Measurements from ENCODE around the gene SEMA5B. TPM values are rescaled to one million over a fixed set of nuclear protein-coding genes. Genes with fewer than 3 reads are reported as not detected.

SEMA5B gene
- total and polyA plus RNA-seq, 7 experiments from 2014 or later, result 0.19 to 0.51 (median 0.24) TPM; not detected in 4

DNA sequence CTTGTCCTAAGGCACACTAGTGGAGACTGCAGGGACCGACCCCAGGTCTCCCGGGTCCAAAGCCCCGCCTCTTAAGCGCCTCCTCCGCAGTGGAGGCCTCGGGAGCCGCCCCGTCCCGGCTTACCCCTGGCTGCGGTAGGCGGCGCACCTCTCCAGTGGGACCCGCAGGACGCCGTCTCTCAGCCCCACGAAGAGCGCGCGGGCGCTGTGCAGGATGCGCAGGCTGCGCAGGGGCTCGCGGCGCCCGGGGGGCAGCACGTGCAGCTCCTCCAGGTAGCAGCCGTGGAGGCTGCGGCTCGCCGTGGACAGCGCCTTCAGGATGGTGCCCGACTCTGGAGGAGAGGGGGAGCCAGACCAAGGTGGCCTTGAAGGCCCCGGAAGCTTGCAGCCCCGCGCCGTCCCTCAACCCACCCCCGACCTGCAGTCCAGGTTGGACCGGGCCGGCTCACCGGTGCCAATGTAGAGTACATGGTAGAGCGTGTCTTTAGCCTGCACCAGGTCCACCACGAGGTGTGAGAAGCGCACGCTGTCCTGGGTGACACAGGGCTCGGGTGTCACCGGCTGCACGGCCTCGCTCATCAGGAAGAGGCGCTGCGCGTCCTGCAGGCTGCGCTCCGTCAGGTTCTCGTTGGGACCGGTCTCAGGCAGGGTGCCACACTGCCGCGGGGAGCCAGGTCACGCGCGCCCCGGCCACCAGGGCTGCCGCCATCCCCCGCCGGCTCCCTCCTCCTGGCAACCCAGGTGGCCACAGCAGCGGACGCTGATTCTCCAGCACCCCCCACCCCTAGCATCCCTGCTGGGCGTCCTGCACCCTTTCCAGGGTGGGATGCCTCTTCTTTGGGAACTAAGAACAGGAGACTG is 105.5 kb downstream of the SEMA5B start:
- ATAC-seq, result peak; percentile 59
- no peak overlapping the region for H3K27ac ChIP-seq (ENCODE audit: low read depth, low read length)
- H3K4me1 Mint-ChIP-seq, result peaks cover 0 to 8% (median 4%) of the 10 kb centered on the region in 7 donors
- no peak overlapping the region for H3K27ac Mint-ChIP-seq
- peaks cover 0 to 2% (median 0%) of the 10 kb centered on the region in 11 donors for H3K9me3 Mint-ChIP-seq
- H3K4me3 Mint-ChIP-seq, result peak overlapping the region in 5 of 10 donors; percentile 12 to 55 (median 45)
- H3K36me3 ChIP-seq (ENCODE audit: control insufficient read depth in 2 of 3, insufficient read depth in 3 of 3, low read length in 3 of 3), result no peaks in the 10 kb centered on the region
- peak in 1 of 9 donors; percentile 44 for DNase-seq
- no peaks in the 10 kb centered on the region for H3K36me3 Mint-ChIP-seq
- no peaks in the 10 kb centered on the region for H3K4me1 ChIP-seq (ENCODE audit: control insufficient read depth in 2 of 2, insufficient read depth in 2 of 2, low read length in 2 of 2)
- CTCF ChIA-PET, result no interaction called here
- no peak overlapping the region for H3K4me3 ChIP-seq (ENCODE audit: low read length)
- H3K27me3 ChIP-seq (ENCODE audit: control insufficient read depth in 2 of 2, insufficient read depth in 2 of 2, low read length in 2 of 2), result peaks cover 0 to 4% of the 10 kb centered on the region in 2 donors
- no peaks in the 10 kb centered on the region for H3K9me3 ChIP-seq (ENCODE audit: control insufficient read depth in 2 of 3, low read length in 3 of 3)
- POLR2A ChIA-PET, result no interaction called here
- peaks cover 9 to 25% (median 21%) of the 10 kb centered on the region in 5 donors for H3K27me3 Mint-ChIP-seq
- intact Hi-C loops (cut with micrococcal nuclease), result no loop called here

DNA sequence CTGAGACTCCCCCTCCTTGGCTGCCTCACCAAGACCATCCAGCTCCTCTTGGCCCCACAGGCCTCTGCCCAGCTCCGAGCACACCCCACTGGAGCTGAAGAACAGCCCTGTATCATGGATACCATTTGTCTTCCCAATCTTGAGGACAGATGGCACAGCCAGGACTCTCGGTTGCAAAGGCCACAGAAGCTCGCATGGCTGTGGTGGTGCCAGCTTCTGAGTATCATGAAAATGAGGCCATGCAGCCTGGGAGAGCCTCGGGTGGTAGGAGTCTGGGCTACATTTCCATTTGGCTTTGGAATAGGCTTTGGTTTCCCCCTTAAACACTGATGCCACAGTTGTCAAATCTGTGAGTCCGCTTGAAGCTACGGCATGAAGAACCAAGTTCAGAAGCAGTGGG is 106.6 kb downstream of the SEMA5B start:
- Histone ChIP-seq H3K4me1 (ENCODE audit: control insufficient read depth in 2 of 2, insufficient read depth in 2 of 2, low read length in 2 of 2) (no peaks in the 10 kb centered on the region), H3K27ac (ENCODE audit: low read depth, low read length) (no peak overlapping the region), H3K4me3 (ENCODE audit: low read length) (no peak overlapping the region), H3K36me3 (ENCODE audit: control insufficient read depth in 2 of 3, insufficient read depth in 3 of 3, low read length in 3 of 3) (no peaks in the 10 kb centered on the region), H3K9me3 (ENCODE audit: control insufficient read depth in 2 of 3, low read length in 3 of 3) (no peaks in the 10 kb centered on the region), H3K27me3 (ENCODE audit: control insufficient read depth in 2 of 2, insufficient read depth in 2 of 2, low read length in 2 of 2) (peaks cover 0 to 4% of the 10 kb centered on the region in 2 donors)
- intact Hi-C loops (cut with micrococcal nuclease), result no loop called here
- ChIA-PET POLR2A (no interaction called here), CTCF (no interaction called here)
- Mint-ChIP-seq H3K36me3 (no peaks in the 10 kb centered on the region), H3K4me3 (no peak overlapping the region), H3K27me3 (peaks cover 9 to 34% (median 24%) of the 10 kb centered on the region in 5 donors), H3K27ac (no peak overlapping the region), H3K9me3 (peaks cover 0 to 2% (median 0%) of the 10 kb centered on the region in 11 donors), H3K4me1 (peaks cover 0 to 12% (median 5%) of the 10 kb centered on the region in 7 donors)
- no peak for ATAC-seq
- no peak for DNase-seq

DNA sequence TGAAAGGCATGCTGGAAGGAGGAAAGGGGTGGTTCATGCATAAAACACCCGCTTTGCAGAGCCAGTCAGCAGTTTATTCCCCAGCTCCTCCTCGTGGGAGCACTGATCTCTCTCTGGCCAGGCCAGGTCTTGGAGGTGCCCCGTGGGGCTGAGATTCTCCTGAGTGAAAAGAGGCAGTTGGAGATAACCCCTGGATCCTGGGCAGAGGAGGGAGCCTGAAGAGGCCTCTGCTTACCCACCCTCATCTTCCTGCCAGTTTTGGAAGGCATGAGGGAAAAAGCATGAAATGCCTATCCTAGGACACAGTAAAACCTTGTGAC is 108.3 kb downstream of the SEMA5B start:
- H3K27me3 Mint-ChIP-seq, result peaks cover 12 to 36% (median 25%) of the 10 kb centered on the region in 5 donors
- no peaks in the 10 kb centered on the region for H3K9me3 ChIP-seq (ENCODE audit: control insufficient read depth in 2 of 3, low read length in 3 of 3)
- H3K4me1 ChIP-seq (ENCODE audit: control insufficient read depth in 2 of 2, insufficient read depth in 2 of 2, low read length in 2 of 2), result no peaks in the 10 kb centered on the region
- H3K4me3 Mint-ChIP-seq, result no peak overlapping the region
- ChIA-PET POLR2A (no interaction called here), CTCF (no interaction called here)
- H3K36me3 Mint-ChIP-seq, result no peaks in the 10 kb centered on the region
- H3K4me1 Mint-ChIP-seq, result peaks cover 0 to 18% (median 8%) of the 10 kb centered on the region in 7 donors
- peaks cover 0 to 4% of the 10 kb centered on the region in 2 donors for H3K27me3 ChIP-seq (ENCODE audit: control insufficient read depth in 2 of 2, insufficient read depth in 2 of 2, low read length in 2 of 2)
- ATAC-seq, result no peak
- no peaks in the 10 kb centered on the region for H3K36me3 ChIP-seq (ENCODE audit: control insufficient read depth in 2 of 3, insufficient read depth in 3 of 3, low read length in 3 of 3)
- H3K9me3 Mint-ChIP-seq, result peaks cover 0 to 2% (median 0%) of the 10 kb centered on the region in 11 donors
- H3K27ac ChIP-seq (ENCODE audit: low read depth, low read length), result no peak overlapping the region
- H3K4me3 ChIP-seq (ENCODE audit: low read length), result no peak overlapping the region
- no peak overlapping the region for H3K27ac Mint-ChIP-seq
- intact Hi-C loops (cut with micrococcal nuclease), result no loop called here
- no peak for DNase-seq

DNA sequence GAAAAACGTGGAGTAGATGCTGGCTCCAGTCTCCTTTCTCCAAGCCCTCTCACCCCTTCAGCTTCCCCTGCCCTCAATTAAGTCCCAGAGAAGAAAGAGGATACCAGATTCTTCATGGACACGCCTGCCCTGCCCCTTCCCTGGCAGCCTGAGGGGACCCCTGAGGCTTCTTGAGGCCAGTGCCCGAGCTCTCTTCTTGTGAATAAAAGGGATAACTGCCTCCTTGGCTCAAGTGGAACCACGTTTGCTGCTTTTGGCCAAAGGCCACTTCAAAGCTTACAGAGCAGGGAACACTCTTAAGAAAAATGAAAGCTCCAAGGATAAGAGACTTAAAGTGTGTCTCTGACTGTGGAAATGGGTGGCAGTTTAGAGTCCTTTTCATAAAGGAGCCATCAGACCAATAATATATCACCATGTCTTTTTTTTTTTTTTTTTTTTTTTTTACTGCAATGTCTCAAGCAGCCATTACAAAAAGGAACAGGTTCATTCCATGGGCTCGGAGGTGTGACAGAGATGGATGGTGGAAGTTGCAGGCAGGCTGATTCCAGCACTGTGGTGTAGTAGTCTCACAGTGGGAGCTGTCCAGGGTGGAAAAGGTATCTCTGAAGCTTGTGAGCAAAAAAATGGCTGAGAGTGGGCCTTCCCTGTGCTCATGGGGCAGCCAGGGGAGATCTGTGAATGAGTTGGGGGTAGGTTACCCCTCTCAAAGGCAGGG is 108.8 kb downstream of the SEMA5B start:
- Histone ChIP-seq H3K27ac (ENCODE audit: low read depth, low read length) (no peak overlapping the region), H3K4me1 (ENCODE audit: control insufficient read depth in 2 of 2, insufficient read depth in 2 of 2, low read length in 2 of 2) (no peaks in the 10 kb centered on the region), H3K4me3 (ENCODE audit: low read length) (no peak overlapping the region), H3K27me3 (ENCODE audit: control insufficient read depth in 2 of 2, insufficient read depth in 2 of 2, low read length in 2 of 2) (peaks cover 0 to 4% of the 10 kb centered on the region in 2 donors), H3K9me3 (ENCODE audit: control insufficient read depth in 2 of 3, low read length in 3 of 3) (no peaks in the 10 kb centered on the region), H3K36me3 (ENCODE audit: control insufficient read depth in 2 of 3, insufficient read depth in 3 of 3, low read length in 3 of 3) (no peaks in the 10 kb centered on the region)
- CTCF ChIA-PET, result no interaction called here
- DNase-seq (no peak), ATAC-seq (no peak)
- POLR2A ChIA-PET, result no interaction called here
- intact Hi-C loops (cut with micrococcal nuclease), result no loop called here
- no peaks in the 10 kb centered on the region for H3K36me3 Mint-ChIP-seq
- H3K27ac Mint-ChIP-seq, result no peak overlapping the region
- H3K27me3 Mint-ChIP-seq, result peaks cover 16 to 41% (median 29%) of the 10 kb centered on the region in 5 donors
- peaks cover 0 to 2% (median 0%) of the 10 kb centered on the region in 11 donors for H3K9me3 Mint-ChIP-seq
- no peak overlapping the region for H3K4me3 Mint-ChIP-seq
- H3K4me1 Mint-ChIP-seq, result peaks cover 0 to 21% (median 8%) of the 10 kb centered on the region in 7 donors

DNA sequence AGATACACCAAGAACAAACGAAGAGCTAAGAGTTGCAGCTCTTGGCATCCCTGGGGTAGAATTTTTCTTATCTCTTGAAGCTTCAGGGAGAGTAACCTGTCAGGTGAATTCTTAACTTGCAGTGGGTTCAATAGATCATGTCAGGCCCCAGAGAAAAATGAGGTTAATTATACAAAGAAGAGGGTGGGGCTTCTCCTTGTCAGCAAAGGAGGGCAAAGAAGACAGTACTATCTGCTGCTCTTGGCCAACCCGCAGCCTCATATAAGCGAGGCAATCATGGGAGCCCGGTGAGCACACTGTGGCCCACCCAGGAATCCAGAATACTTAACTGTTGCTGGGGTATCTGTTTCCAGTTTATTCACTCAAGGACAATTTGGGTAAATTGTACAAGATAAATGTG is 110.2 kb downstream of the SEMA5B start:
- Mint-ChIP-seq H3K27me3 (peaks cover 16 to 42% (median 29%) of the 10 kb centered on the region in 5 donors), H3K4me1 (peaks cover 0 to 16% (median 8%) of the 10 kb centered on the region in 7 donors), H3K4me3 (no peak overlapping the region), H3K36me3 (no peaks in the 10 kb centered on the region), H3K9me3 (peaks cover 0 to 2% (median 0%) of the 10 kb centered on the region in 11 donors), H3K27ac (no peak overlapping the region)
- Histone ChIP-seq H3K27ac (ENCODE audit: low read depth, low read length) (no peak overlapping the region), H3K9me3 (ENCODE audit: control insufficient read depth in 2 of 3, low read length in 3 of 3) (no peaks in the 10 kb centered on the region), H3K4me3 (ENCODE audit: low read length) (no peak overlapping the region), H3K4me1 (ENCODE audit: control insufficient read depth in 2 of 2, insufficient read depth in 2 of 2, low read length in 2 of 2) (no peaks in the 10 kb centered on the region), H3K27me3 (ENCODE audit: control insufficient read depth in 2 of 2, insufficient read depth in 2 of 2, low read length in 2 of 2) (peaks cover 0 to 4% of the 10 kb centered on the region in 2 donors), H3K36me3 (ENCODE audit: control insufficient read depth in 2 of 3, insufficient read depth in 3 of 3, low read length in 3 of 3) (no peaks in the 10 kb centered on the region)
- ATAC-seq (no peak), DNase-seq (no peak)
- ChIA-PET CTCF (no interaction called here), POLR2A (interaction anchor here (0.6 kb wide), 1 partner anchor 1262 kb away, joined by 3 read pairs; no protein-coding TSS in a partner anchor)
- intact Hi-C loops (cut with micrococcal nuclease), result no loop called here

DNA sequence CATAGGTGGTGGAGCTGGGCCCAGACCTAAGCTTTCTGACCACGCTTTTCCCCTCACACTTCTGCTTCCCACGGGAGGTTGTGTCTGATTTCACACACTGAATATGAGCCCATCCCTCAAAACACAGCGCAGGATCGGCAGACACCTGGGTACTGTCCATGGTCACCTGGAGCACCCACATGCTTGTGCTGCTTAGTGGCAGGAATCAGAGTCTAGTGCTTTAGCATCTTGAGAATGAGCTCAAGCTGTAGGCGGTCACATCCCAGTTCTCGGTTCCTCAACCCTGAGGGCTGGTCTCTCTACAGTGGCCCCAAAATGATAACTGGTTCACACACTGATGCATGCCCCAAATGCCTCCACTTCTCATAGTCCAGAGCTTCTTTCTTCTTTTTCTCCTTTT is 111.0 kb downstream of the SEMA5B start:
- no peak overlapping the region for H3K4me3 ChIP-seq (ENCODE audit: low read length)
- DNase-seq, result no peak
- no peaks in the 10 kb centered on the region for H3K36me3 Mint-ChIP-seq
- intact Hi-C loops (cut with micrococcal nuclease), result no loop called here
- ATAC-seq, result no peak
- no peak overlapping the region for H3K27ac Mint-ChIP-seq
- H3K4me1 ChIP-seq (ENCODE audit: control insufficient read depth in 2 of 2, insufficient read depth in 2 of 2, low read length in 2 of 2), result no peaks in the 10 kb centered on the region
- ChIA-PET CTCF (interaction anchor here (0.5 kb wide), 1 partner anchor 809 kb away, joined by 3 read pairs; no protein-coding TSS in a partner anchor), POLR2A (no interaction called here)
- peaks cover 16 to 44% (median 32%) of the 10 kb centered on the region in 5 donors for H3K27me3 Mint-ChIP-seq
- peaks cover 0 to 4% of the 10 kb centered on the region in 2 donors for H3K27me3 ChIP-seq (ENCODE audit: control insufficient read depth in 2 of 2, insufficient read depth in 2 of 2, low read length in 2 of 2)
- no peaks in the 10 kb centered on the region for H3K36me3 ChIP-seq (ENCODE audit: control insufficient read depth in 2 of 3, insufficient read depth in 3 of 3, low read length in 3 of 3)
- H3K4me1 Mint-ChIP-seq, result peaks cover 0 to 15% (median 8%) of the 10 kb centered on the region in 7 donors
- peaks cover 0 to 2% (median 0%) of the 10 kb centered on the region in 11 donors for H3K9me3 Mint-ChIP-seq
- H3K27ac ChIP-seq (ENCODE audit: low read depth, low read length), result no peak overlapping the region
- H3K4me3 Mint-ChIP-seq, result no peak overlapping the region
- no peaks in the 10 kb centered on the region for H3K9me3 ChIP-seq (ENCODE audit: control insufficient read depth in 2 of 3, low read length in 3 of 3)

Data from naive thymus-derived CD4-positive, alpha-beta T cell (primary cell).